ENCODE results near the gene CTBP2.
"Not testable (repeated sequence)": the region's sequence is repeated elsewhere in the genome, so short reads cannot be mapped to it uniquely, and the experiment has no call there.

Gene CTBP2

DNA sequence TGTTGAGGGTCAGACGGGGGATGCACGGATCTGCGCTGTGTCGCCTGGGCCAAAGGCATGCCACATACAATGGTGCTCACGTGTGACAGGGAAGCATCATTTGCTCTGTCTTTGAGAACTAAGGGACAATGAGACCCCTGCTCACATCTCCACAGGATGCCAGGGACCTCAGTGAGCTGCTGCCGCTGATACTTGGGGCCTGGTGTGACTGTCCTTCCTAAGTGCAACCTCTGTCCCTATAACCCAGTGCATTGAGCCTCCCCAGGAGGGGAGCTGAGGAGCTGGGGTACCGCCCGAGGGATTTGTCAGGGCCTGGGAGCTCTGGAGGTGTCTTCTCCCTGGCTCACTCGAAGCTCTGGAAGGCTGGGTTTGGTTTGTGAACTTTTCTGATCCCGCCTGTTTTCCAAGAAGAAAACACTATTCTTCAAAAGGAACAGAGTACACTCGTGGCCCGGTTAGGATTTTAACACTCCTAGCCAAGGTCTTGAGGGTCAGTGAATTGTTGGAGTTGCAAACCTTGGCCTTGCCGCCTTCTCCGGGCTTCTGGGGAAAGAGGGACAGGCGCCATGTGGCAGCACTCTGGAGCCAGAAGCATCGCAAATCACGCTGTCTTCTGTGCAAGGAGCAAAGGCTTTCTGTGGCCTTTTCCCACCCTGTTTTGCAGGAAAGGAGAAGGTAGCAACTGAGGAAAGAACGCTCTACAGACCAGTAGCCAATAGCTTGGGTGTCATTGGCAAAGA, 26.2 kb upstream of the CTBP2 start:
- DNase-seq (ENCODE audit: low spot score) = no peak

DNA sequence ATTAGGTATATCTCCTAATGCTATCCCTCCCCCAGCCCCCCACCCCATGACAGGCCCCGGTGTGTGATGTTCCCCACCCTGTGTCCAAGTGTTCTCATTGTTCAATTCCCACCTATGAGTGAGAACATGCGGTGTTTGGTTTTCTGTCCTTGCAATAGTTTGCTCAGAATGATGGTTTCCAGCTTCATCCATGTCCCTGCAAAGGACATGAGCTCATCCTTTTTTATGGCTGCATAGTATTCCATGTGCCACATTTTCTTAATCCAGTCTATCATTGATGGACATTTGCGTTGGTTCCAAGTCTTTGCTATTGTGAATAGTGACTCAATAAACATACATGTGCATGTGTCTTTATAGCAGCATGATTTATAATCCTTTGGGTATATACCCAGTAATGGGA, 18.7 kb upstream of the CTBP2 start:
- DNase-seq (ENCODE audit: low spot score) = not testable (repeated sequence)

DNA sequence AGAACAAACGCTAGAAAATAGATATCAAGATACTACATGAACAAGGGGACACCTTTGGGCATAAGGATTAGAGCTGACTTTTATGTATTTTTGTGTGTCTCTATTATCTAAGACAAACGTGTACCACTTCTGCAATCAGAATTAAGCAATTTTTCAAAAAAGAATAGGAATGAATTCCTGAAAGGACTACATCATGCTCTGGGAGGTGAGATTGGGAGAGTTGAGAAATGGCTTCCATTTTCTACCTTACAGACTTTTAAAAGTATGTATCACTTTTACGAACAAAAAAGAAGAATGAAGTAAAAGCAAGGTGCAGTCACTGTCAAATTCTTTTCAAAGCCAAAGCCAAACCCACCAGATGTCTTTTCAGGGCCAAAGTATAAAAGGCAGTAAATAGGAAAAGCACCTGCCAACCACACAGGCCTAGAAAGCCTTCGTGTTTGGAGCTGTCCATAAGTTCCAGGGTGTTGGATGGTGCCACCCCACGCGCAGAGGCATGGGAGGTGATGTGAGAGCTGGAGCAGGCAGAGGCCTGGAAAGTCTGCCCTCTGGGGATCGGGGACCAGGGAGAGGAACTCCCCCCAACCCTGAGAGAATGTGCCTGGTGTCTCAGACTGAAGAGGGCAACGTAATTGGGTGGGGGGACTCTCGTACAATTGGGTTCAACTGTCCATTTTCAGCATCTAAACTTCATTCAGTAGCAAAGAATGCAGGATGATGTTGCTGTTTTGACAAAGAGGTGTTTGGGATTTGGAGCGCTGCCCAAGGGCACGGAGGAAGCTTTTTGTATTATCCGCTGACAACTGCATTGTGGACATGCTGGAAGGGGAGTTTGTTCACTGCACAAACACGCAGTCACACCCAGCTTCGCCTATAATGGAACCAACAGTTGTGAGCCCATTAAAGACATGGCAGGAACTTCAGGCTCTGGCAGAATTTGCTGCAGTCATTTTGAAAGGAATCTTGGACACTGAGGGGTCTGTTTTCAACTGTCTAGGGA, 17.6 kb upstream of the CTBP2 start:
- DNase-seq (ENCODE audit: low spot score) = no peak

DNA sequence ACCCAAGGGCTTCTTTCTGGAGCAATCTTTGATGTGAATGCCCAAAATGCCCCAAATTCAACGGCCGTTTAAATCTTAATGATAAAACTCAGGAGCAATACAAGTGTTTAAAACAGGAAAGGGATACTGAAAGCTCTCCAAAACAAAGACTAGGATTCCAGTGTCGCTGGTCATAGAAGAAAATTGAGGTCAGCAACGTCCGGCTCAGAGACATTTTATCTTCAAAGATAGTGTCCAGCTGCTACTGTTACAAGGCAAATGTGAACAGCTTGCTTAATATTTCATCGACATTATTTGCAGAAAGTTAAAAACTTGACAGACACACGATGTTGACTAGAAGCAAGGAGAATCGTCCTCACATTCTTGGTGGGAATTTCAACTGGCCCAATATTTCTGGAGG, 15.4 kb upstream of the CTBP2 start:
- DNase-seq (ENCODE audit: low spot score) = no peak

DNA sequence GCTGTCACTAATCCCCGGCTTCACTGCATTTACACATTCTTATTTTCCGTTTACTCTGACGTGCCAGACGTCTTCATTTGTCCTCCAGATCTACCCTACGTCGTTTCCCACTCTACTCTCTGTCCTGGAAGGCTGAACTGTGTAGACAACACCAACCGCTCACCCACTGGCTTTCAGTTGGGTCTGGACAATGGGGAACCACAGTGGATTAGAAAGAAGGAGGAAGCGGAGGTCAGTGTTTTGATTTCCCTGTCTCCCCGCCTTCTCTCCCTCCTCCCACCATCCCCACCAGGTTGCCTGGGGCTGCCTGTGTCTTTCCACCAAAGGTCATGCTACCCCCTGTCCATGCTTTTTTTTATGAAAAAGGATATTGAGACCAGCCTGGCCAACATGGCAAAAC, 14.0 kb upstream of the CTBP2 start:
- DNase-seq (ENCODE audit: low spot score) = no peak

DNA sequence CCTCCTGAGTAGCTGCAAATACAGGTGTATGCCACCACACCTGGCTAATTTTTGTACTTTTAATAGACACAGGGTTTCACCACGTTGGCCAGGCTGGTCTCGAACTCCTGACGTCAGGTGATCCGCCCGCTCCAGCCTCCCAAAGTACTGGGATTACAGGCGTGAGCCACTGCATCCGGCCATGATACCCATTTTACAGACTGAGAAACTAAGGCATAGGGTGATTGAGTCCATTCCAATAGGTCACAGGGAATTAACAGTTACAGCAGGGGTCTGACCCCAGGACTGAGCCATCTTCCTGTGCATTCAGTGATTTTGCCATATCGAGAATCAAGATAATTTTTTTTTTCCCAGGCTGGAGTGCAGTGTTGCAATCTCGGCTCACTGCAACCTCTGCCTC, 12.3 kb upstream of the CTBP2 start:
- DNase-seq (ENCODE audit: low spot score) = no peak

DNA sequence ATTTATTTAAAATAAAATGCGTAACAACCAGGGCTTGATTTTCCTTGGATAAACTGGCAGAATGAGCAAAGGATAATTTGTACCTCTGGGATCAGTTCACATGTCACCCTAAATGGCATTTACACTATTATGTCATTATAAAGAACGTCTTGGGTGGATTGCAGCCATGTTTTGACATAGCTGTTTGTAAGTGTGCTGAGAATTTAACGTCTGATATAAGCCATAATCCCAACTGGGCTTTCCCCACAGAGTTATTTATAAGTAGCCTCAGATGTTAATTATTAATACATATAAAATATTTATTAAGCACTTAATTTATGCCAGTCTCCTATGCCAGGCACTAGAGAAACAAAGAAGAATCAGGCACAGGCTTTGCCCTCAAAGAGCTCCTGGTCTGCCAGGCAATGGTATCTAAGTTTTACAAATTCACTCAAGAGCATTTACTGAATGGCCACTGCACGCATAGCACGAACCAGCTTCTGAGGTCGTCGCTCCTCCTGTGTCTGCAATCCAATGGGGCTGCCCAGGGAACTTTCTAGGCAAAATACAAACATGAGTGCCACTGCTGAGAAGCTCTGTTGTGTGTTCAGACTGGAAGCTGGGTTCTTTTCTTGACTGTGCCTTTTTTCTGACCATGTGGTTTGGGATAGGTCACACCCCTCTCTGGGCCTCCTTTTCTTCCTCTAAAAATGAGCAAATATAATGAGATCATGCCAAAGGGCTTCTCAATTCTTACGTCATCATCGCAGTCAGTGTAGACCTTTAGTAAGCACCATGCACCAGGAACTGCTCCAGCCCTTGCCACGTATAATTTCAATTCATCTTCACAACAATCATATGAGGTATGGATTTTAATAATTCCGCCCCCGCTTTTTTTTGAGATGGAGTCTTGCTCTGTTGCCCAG, 11.3 kb upstream of the CTBP2 start:
- DNase-seq (ENCODE audit: low spot score) = no peak

DNA sequence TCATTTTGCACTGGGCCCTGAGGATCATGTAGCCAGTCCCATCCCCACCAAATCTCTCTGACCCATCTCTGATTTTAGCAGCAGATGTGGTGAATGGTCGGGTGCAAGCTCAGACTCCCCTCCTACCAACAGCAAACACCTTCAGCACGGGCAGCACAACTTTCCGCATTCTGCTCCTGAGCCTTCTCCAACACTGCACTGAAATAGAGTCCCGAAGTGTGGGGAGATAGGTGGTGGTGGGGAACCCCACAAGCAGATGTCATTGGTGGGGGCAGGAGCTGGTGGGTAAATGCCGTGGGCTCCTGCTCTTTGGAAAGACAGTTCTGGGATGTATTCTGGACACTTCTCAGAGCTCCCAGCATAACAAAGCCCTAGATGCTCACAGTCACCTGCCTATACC, 9.6 kb upstream of the CTBP2 start:
- DNase-seq (ENCODE audit: low spot score) = no peak

DNA sequence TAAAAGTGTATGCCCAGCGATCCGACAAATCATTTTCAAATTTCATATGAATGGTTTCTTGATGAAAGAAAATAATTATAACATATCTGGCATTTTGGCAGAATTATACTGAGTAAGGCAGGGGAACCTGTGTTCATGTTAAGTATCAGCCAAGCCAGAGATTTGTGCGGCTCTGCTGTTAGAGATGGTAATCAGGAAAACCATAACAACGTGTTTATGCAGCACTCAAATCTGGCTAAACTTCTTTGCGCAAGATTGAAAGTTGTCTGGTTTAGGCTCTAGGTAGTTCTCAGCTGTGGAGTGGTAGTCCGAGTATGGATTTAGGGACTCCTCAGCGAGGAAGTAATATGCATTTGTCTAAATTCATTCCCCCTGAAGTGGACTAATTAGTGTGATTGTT, 8.9 kb upstream of the CTBP2 start:
- DNase-seq (ENCODE audit: low spot score) = no peak

DNA sequence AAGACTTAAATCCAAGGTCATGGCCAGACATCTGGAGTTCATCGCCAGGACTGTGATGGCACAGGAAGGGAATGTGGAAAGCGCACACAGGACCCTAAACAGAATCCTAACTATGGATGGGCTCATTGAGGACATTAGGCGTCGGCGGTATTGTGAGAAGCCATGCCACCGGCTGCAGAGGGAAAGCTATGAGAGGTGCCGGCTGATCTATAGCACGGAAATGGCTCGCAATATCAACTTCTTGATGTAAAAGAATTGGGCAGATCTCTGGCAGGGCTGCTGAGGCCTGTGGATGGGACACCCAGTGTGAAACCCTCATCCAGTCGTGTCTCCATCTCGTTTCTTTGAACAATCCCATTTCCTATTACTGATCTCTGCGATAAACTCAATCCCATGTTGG, 6.3 kb upstream of the CTBP2 start:
- no peak for DNase-seq (ENCODE audit: low spot score)

DNA sequence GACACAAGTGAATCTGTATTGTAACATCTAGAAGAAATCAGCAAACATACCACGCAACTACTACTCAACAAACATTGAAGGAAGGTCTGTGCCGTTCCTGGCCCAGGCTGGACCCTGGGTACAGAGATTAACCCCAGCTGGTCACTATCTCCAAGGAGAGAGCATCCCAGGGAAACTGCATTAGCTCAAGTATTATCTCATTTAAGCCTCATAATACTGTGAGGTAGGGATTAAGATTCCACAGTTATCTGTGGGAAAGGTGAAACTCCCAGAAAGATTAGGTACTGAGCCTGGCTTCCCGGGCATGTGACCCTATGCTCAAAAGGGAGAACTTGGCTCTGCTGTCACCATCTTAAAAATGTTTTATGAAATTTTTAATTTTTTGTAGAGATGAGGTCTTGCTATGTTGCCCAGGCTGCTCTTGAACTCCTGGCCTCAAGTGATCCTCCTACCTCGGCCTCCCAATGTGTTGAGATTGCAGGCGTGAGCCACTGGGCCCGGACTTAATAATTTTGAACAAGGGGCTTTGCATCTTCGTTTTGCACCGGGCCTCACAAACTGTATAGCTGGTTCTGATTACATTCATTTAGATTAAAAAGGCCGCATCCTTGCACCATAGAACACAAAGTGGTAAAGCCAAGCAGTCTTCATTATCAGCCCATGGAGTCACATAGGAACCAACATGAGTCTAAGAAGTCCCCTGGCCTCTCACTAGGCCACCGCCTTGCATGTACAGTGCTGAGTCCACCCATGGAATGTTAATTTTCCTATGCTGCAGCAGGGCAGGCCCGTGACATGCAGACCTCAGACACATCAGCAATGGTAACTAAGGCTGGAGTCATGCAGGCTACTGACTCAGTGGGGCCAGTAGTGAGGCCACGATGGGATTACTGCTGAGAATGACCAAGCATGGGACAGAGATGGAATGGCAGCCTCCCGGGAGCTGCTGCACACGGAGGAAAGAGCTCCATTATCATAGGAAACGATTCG, 5.5 kb upstream of the CTBP2 start:
- no peak for DNase-seq (ENCODE audit: low spot score)

DNA sequence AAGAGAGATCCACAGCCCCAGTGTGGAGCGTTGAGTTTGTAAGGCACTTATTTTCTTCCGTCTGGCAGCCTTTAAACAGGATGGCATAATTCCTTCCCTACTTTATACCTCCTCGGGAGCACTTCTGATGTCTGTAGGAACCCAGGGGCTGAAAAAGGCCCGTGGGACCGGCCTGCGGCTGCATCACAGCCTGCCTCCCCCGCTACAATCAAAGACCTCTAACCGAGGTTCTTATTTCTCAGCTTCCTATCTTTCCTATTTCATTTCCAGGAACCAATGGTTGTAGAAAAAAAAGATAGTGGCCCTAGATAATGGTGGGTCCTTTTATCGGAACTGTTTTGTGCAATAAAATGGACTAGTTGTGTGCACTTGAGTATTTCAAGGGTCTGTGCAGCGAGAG, 4.1 kb upstream of the CTBP2 start:
- no peak for DNase-seq (ENCODE audit: low spot score)

DNA sequence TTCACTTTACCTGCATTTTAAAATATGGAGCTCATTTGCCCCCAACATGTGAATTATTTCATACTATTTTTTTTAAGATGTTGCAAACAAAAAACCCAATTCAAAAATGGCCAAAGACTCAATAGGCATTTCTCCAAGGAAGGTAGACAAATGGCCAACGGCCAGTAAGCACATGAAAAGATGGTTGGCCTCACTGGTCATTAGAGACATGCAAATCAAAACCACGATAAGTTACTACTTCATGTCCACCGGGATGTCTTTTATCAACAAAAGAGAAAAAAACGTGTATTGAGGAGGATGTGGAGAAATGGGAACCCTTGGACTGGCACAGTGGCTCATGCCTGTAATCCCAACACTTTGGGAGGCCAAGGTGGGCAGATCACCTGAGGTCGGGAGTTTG, 3.4 kb upstream of the CTBP2 start:
- DNase-seq (ENCODE audit: low spot score) = no peak

DNA sequence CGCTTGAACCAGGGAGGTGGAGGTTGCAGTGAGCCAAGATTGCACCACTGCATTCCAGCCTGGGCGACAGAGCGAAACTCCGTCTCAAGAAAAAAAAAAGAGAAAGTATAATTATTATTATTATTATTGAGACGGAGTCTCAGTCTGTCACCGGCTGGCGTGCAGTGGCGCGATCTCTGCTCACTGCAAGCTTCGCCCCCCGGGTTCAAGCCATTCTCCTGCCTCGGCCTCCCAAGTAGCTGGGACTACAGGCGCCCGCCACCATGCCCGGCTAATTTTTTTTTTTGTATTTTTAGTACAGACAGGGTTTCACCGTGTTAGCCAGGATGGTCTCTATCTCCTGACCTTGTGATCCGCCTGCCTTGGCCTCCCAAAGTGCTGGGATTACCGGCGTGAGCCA, 2.9 kb upstream of the CTBP2 start:
- DNase-seq (ENCODE audit: low spot score) = not testable (repeated sequence)

DNA sequence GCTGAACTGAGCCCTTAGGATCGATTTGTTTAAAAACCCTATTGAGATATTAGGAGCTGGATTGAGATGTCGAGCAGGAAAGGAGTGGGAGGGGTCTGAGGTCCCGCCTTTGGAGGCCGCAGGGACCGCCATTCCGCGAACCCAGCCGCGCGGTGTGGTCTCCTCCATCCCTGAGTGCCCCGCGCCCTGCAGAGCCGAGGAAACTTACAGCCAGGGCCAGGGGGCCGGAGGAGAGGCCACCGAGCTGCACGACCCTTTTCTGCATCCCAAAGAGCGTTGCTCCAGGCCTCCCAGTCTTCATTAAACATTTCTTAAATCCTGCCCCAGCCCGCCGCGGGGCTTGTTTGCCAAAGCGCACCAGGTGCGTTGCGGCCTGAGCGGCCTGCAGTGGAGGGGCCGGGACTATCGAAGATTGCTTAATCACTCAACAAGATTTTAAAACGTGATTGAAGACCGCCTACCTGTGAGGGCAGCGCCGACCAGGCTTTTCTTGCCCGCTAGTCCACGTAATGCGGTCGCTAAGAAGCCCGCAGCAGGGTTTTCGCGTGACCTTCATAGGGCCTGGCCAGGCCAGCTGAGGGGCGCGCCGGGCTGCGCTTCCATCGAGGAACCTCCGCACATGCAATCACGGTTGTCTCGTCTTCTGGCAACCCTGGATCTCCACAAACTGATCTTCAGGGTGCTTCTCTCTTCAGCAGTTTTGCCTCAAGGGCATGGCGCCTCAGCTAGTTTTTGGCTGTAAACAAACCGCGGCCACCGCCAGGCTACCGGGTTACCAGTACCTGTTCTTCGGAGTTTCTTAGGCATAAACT, 2.0 kb upstream of the CTBP2 start:
- no peak for DNase-seq (ENCODE audit: low spot score)

DNA sequence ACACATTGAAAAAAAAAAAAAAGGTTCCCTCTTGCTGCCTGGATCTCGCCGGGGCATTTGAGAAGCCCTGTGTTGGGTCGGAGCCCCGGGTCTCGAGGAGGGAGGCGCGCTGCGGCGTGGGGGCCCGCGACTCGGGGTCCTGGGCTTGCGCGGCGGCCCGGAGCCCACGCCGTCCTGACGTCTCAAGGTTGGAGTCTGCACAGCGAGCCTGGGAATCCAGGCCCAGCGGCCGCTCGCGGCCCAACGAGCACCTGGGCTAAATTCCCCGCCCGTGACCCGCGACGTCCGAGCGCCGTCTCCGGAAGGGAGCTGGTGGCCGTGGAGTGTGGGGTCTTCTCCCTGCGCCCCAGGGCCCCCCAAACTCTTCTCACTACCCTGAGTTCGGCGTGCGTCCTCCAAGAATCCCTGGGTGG, 1.4 kb upstream of the CTBP2 start:
- no peak for DNase-seq (ENCODE audit: low spot score)

DNA sequence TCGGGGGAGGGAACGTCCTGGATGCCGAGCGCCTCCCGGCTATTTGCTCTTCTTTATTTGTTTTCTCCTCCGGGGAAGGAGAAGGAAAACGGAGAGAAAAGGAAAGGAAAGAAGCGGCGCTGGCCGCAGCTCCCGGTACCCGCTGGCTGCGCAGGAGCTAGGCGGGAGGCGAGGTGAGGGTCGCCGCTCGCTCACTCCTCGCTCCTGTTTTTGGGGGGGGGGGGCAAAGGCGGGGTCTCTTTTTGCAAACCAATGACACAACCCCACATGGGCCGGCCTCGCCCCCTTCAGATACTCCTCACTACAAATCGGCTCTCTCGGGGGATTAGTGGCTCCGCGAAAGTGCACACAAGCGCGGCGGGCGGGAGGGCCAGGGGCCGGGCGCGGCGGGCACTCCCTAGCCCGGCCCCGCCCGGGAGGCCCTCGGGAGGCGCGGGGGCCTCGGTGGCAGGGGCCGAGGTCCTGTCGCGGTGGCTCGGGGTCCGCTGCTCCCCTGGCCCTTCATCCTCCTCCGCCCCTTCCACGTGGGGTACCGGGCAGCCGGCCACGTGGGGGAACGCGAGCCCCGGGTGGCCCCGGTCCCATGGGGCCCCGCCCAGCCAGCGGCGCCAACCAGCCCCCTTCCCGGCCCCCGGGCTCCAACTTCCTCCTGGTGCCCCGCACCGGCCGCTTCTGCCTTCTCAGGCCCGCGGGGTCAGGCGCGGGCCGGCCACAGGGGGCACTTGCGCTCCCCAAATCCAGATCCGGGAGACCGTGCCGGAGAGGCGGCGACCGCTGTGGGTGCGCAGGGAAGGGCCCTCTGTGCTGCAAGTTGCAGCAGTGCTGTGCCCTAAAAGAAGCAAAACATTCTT, 718 bp upstream of the CTBP2 start:
- DNase-seq (ENCODE audit: low spot score) = no peak

DNA sequence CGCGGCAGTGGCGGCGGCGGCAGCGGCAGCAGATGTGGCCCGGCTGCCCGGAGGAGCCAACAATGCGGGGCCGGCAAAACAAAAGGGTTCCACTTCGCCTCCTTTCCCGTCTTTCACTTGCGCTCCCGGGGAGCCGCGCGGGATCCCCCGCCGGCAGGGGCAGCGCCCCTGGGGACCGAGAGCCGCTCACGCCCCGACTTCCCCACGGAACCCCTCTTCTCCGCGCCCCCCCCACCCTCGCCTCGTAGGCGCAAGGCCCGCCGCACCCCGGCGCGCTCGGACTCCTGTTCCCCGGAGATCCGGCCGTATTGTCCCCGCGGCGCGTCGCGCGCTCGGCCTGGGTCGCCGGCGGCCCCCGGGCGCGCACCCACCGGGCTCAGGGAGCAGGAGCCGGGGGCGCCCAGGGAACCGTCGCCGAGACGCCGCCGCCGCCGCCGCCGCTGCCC, 854 bp downstream of the CTBP2 start:
- no peak for DNase-seq (ENCODE audit: low spot score)
